GM12891 (cell line): Measurements from ENCODE around the gene C9.

Experiments used
- POLR2AphosphoS5 ChIP-seq: IDR thresholded peaks from 2 replicates; pipeline ENCODE4 v1.6.1; 2011; ENCODE audit warnings: low read depth, low read length, control low read depth
- POU2F2 ChIP-seq: IDR thresholded peaks from 2 replicates; pipeline ENCODE4 v1.6.1; 2011; ENCODE audit warnings: low read depth, mild to moderate bottlenecking, control low read depth, low read length, moderate library complexity
- SPI1 ChIP-seq: IDR thresholded peaks from 2 replicates; pipeline ENCODE4 v1.6.1; 2011; ENCODE audit warnings: low read depth, low read length, control low read depth

- TF ChIP-seq POLR2AphosphoS5, result no peak
- TF ChIP-seq POU2F2, result no peak
- no peak for TF ChIP-seq SPI1
Observed at GRCh38 chr5:39387293-39387692, 23.0 kb upstream of the C9 start.
